H1 (cell line): ENCODE results near the gene PALM3. TPM values are rescaled to one million over a fixed set of nuclear protein-coding genes. Genes with fewer than 3 reads are reported as not detected.

Source experiments
- CTCF ChIA-PET: fragments of 300-600 bp; sonication (Branson Sonifier 250); formaldehyde crosslinking; loops from one replicate; lab custom pipeline; 2021; ENCODE audit not compliant: partially characterized antibody; lab: Charles Lee
- POLR2A ChIA-PET: fragments of 300-600 bp; sonication (Branson Sonifier 250); formaldehyde crosslinking; loops from one replicate; lab custom pipeline; 2021; ENCODE audit warnings: inconsistent platforms; ENCODE audit not compliant: partially characterized antibody; lab: Charles Lee
- DNase-seq, 2 experiments: peaks; one replicate each; pipeline versions ENCODE4 v3.0.0 to v3.0.0-alpha.2; 2010 to 2022; ENCODE audit warnings: low spot score in 2 of 2, low read depth in 1 of 2, mixed read lengths in 1 of 2
- FAIRE-seq: peaks from 2 replicates; lab custom pipeline; 2011; peaks lifted over from hg19 to GRCh38; lab: Jason Lieb, UNC
- H2AFZ ChIP-seq: 2 replicates; pipeline ENCODE4 v1.8.1; 2012; ENCODE audit warnings: low read length, inconsistent platforms
- H2AK5ac ChIP-seq: 2 replicates; pipeline ENCODE4 v1.6.1; 2013; ENCODE audit warnings: low read depth, low read length
- H2BK120ac ChIP-seq: replicated peaks from 2 replicates; pipeline ENCODE3; 2013; ENCODE audit warnings: low read depth, low read length, inconsistent platforms
- H2BK12ac ChIP-seq: 2 replicates; pipeline ENCODE4 v1.6.1; 2013; ENCODE audit warnings: low read depth, low read length
- H2BK15ac ChIP-seq: 2 replicates; pipeline ENCODE4 v1.6.1; 2013; ENCODE audit warnings: low read length
- H2BK20ac ChIP-seq: 2 replicates; pipeline ENCODE4 v1.6.1; 2013; ENCODE audit warnings: low read length
- H2BK5ac ChIP-seq: 2 replicates; pipeline ENCODE4 v1.6.1; 2013; ENCODE audit warnings: low read depth, low read length
- H3K14ac ChIP-seq: 2 replicates; pipeline ENCODE4 v1.6.1; 2013; ENCODE audit warnings: inconsistent platforms; ENCODE audit not compliant: insufficient read length
- H3K18ac ChIP-seq: 2 replicates; pipeline ENCODE4 v1.6.1; 2013; ENCODE audit warnings: low read length; ENCODE audit errors: extremely low read depth
- H3K23ac ChIP-seq: 2 replicates; pipeline ENCODE4 v1.6.1; 2013; ENCODE audit warnings: inconsistent platforms; ENCODE audit not compliant: insufficient read length
- H3K23me2 ChIP-seq: 2 replicates; pipeline ENCODE4 v1.6.1; 2013; ENCODE audit warnings: low read depth, low read length
- H3K27ac ChIP-seq: 2 replicates; pipeline ENCODE4 v1.6.1; 2011; ENCODE audit warnings: low read depth, low read length, inconsistent platforms
- H3K27me3 ChIP-seq, 4 experiments: replicated peaks in 1 of 4; 1 replicate in 1 of 4; 2 replicates in 3 of 4; pipeline versions ENCODE4 v1.6.1 to v1.8.1; 2011 to 2013; ENCODE audit warnings: low read length in 3 of 4, mild to moderate bottlenecking in 3 of 4, inconsistent platforms in 2 of 4, mixed read lengths in 2 of 4, moderate library complexity in 1 of 4; ENCODE audit not compliant: control insufficient read depth in 3 of 4, insufficient read depth in 3 of 4; ENCODE audit errors: extremely low read depth in 1 of 4
- H3K36me3 ChIP-seq, 4 experiments: 2 replicates each; pipeline versions ENCODE4 v1.6.1 to v1.8.1; 2011 to 2013; ENCODE audit warnings: mild to moderate bottlenecking in 4 of 4, low read length in 3 of 4, moderate library complexity in 2 of 4, control low read depth in 1 of 4, inconsistent platforms in 1 of 4; ENCODE audit not compliant: insufficient read depth in 4 of 4, control insufficient read depth in 2 of 4
- H3K4ac ChIP-seq: replicated peaks from 2 replicates; pipeline ENCODE3; 2013; ENCODE audit warnings: low read length, low read depth, mixed read lengths, inconsistent platforms; ENCODE audit not compliant: insufficient read length
- H3K4me1 ChIP-seq, 4 experiments: replicated peaks in 1 of 4; 1 replicate in 1 of 4; 2 replicates in 3 of 4; pipeline versions ENCODE4 v1.6.1 to v1.8.1; 2011 to 2013; ENCODE audit warnings: low read length in 3 of 4, inconsistent platforms in 2 of 4, mixed read lengths in 1 of 4; ENCODE audit not compliant: insufficient read depth in 4 of 4, control insufficient read depth in 3 of 4
- H3K4me2 ChIP-seq, 2 experiments: 2 replicates each; pipeline versions ENCODE4 v1.6.1 to v1.8.1; 2011 to 2013; ENCODE audit warnings: low read depth in 2 of 2, low read length in 2 of 2, control low read depth in 1 of 2, inconsistent platforms in 1 of 2, mild to moderate bottlenecking in 1 of 2; ENCODE audit not compliant: insufficient read depth in 1 of 2
- H3K4me3 ChIP-seq, 4 experiments: fragments of 200-600, 300-600 bp in 1 of 4; sonication (generic), shearing (Covaris generic), sonication (Bioruptor Twin) in 1 of 4; 2 replicates each; pipeline versions ENCODE4 v1.5.1 to v1.8.1; 2011 to 2016; ENCODE audit warnings: low read length in 4 of 4, low read depth in 3 of 4, control low read depth in 2 of 4, inconsistent platforms in 2 of 4, mild to moderate bottlenecking in 2 of 4, mixed read lengths in 1 of 4, moderate library complexity in 1 of 4; ENCODE audit not compliant: insufficient read depth in 2 of 4; ENCODE audit errors: extremely low read depth in 1 of 4
- H3K56ac ChIP-seq: replicated peaks from 2 replicates; pipeline ENCODE3; 2013; ENCODE audit warnings: low read depth, mild to moderate bottlenecking, mixed read lengths, low read length, inconsistent platforms; ENCODE audit not compliant: insufficient read length
- H3K79me1 ChIP-seq: 2 replicates; pipeline ENCODE4 v1.6.1; 2013; ENCODE audit warnings: low read depth, low read length, control low read depth
- H3K79me2 ChIP-seq, 2 experiments: 2 replicates each; pipeline versions ENCODE4 v1.6.1 to v1.8.1; 2012 to 2013; ENCODE audit warnings: low read length in 2 of 2, mild to moderate bottlenecking in 2 of 2, inconsistent platforms in 1 of 2; ENCODE audit not compliant: insufficient read depth in 2 of 2, control insufficient read depth in 1 of 2
- H3K9ac ChIP-seq, 4 experiments: replicated peaks in 1 of 4; 1 replicate in 1 of 4; 2 replicates in 3 of 4; pipeline versions ENCODE4 v1.6.1 to v1.8.1; 2011 to 2013; ENCODE audit warnings: low read depth in 3 of 4, low read length in 3 of 4, control low read depth in 2 of 4, mild to moderate bottlenecking in 2 of 4, moderate library complexity in 2 of 4, inconsistent platforms in 1 of 4; ENCODE audit errors: extremely low read depth in 1 of 4
- H3K9me3 ChIP-seq, 2 experiments: 2 replicates each; pipeline versions ENCODE4 v1.6.1 to v1.8.1; 2012 to 2013; ENCODE audit warnings: mild to moderate bottlenecking in 2 of 2, moderate library complexity in 2 of 2, control low read depth in 1 of 2, inconsistent platforms in 1 of 2, low read depth in 1 of 2, low read length in 1 of 2, mixed read lengths in 1 of 2; ENCODE audit not compliant: insufficient read depth in 2 of 2
- H4K20me1 ChIP-seq, 2 experiments: replicated peaks in 1 of 2; 2 replicates each; pipeline versions ENCODE3 to v1.8.1; 2011 to 2013; ENCODE audit warnings: inconsistent platforms in 2 of 2, low read length in 2 of 2, mild to moderate bottlenecking in 1 of 2; ENCODE audit not compliant: insufficient read depth in 2 of 2, control insufficient read depth in 1 of 2
- H4K5ac ChIP-seq: 2 replicates; pipeline ENCODE4 v1.6.1; 2013; ENCODE audit warnings: low read length, low read depth, mixed read lengths, inconsistent platforms; ENCODE audit not compliant: insufficient read length
- H4K8ac ChIP-seq: 2 replicates; pipeline ENCODE4 v1.8.0; 2013; ENCODE audit warnings: mild to moderate bottlenecking, moderate library complexity, low read length, inconsistent platforms; ENCODE audit not compliant: insufficient read depth; ENCODE audit errors: extremely low read depth
- H4K91ac ChIP-seq: replicated peaks from 2 replicates; pipeline ENCODE3; 2013; ENCODE audit warnings: low read length, mixed read lengths, inconsistent platforms; ENCODE audit not compliant: insufficient read length
- CREB1 ChIP-seq: IDR thresholded peaks from 2 replicates; pipeline ENCODE4 v1.6.1; 2012; ENCODE audit warnings: inconsistent platforms
- FOSL1 ChIP-seq: IDR thresholded peaks from 2 replicates; pipeline ENCODE4 v1.6.1; 2011; ENCODE audit warnings: mild to moderate bottlenecking, low read depth, low read length, moderate library complexity; ENCODE audit not compliant: insufficient read depth
- HDAC2 ChIP-seq, 2 experiments: fragments of 300-600 bp in 1 of 2; sonication (generic) in 1 of 2; IDR thresholded peaks; 2 replicates each; pipeline ENCODE4 v1.6.1; 2011 to 2012; ENCODE audit warnings: low read depth in 2 of 2, low read length in 2 of 2, mild to moderate bottlenecking in 2 of 2, moderate library complexity in 2 of 2, borderline replicate concordance in 1 of 2, inconsistent platforms in 1 of 2
- PHF8 ChIP-seq: fragments of 200-600 bp; sonication (generic); conservative IDR thresholded peaks from 2 replicates; pipeline ENCODE4 v1.7.1; 2012; ENCODE audit warnings: low read depth, mild to moderate bottlenecking, inconsistent platforms, low read length, moderate library complexity
- POLR2A ChIP-seq, 2 experiments: IDR thresholded peaks; 1 replicate in 1 of 2; 2 replicates in 1 of 2; pipeline ENCODE4 v1.6.1; 2011; ENCODE audit warnings: low read depth in 2 of 2, low read length in 2 of 2, mild to moderate bottlenecking in 2 of 2; ENCODE audit errors: control extremely low read depth in 1 of 2
- SP1 ChIP-seq: IDR thresholded peaks from 2 replicates; pipeline ENCODE4 v1.6.1; 2011; ENCODE audit warnings: low read depth, low read length
- SRF ChIP-seq: IDR thresholded peaks from 2 replicates; pipeline ENCODE4 v1.6.1; 2011; ENCODE audit warnings: mild to moderate bottlenecking, low read depth, low read length, moderate library complexity
- TAF1 ChIP-seq: IDR thresholded peaks from 2 replicates; pipeline ENCODE4 v1.6.1; 2011; ENCODE audit warnings: mild to moderate bottlenecking, low read depth, low read length
- TBP ChIP-seq: IDR thresholded peaks from 2 replicates; pipeline ENCODE4 v1.6.1; 2011; ENCODE audit warnings: low read depth, low read length, improper control_type of control experiment
- WGBS, 2 experiments: shearing (Covaris generic) in 1 of 2; methylation state at CpG; one replicate each; pipeline versions ENCODE4 v1.1.6 to v1.1.7; 2013 to 2015; ENCODE audit warnings: low lambda C conversion rate in 2 of 2, mixed read lengths in 2 of 2, inconsistent platforms in 1 of 2, low coverage in 1 of 2, missing lambda C conversion rate in 1 of 2; ENCODE audit not compliant: insufficient replicate concordance in 2 of 2, insufficient coverage in 1 of 2, insufficient read length in 1 of 2; ENCODE audit errors: extremely low coverage in 1 of 2, missing lambda C conversion rate in 1 of 2; 5-methylcytosine and 5-hydroxymethylcytosine counted together
- polyA plus RNA-seq, 7 experiments: library from polyadenylated mRNA; depleted of rRNA in 3 of 7; stranded (reverse) in 5 of 7; unstranded in 2 of 7; fragments of >200 nt in 5 of 7; fragments of 200-250 nt in 2 of 7; gene quantifications; 1 replicate in 5 of 7; 2 replicates in 1 of 7; 4 replicates in 1 of 7; pipeline versions ENCODE4 v1.2.1 to v1.2.3, GENCODE V29; 2011 to 2013; ENCODE audit warnings: missing spikeins in 2 of 7, mixed read lengths in 2 of 7
- total RNA-seq: library from RNA; stranded (reverse); fragmentation: NEBNext Ultra II Directional; extraction: Animal tissue kit (Norgen Biotek cat#: 25700); gene quantifications from 2 replicates; pipeline ENCODE4 v1.2.1, GENCODE V29; 2021
- TF ChIP-seq, protein P1 (sequence below): IDR thresholded peaks from 2 replicates; pipeline ENCODE4 v1.6.1; 2012; ENCODE audit warnings: low read length, inconsistent platforms

The PALM3 gene
- total and polyA plus RNA-seq, 2 of the 8 experiments (the other 6 are each of a cell fraction or from before 2014, with no cell fraction given), result 5.8 to 31.3 TPM

DNA sequence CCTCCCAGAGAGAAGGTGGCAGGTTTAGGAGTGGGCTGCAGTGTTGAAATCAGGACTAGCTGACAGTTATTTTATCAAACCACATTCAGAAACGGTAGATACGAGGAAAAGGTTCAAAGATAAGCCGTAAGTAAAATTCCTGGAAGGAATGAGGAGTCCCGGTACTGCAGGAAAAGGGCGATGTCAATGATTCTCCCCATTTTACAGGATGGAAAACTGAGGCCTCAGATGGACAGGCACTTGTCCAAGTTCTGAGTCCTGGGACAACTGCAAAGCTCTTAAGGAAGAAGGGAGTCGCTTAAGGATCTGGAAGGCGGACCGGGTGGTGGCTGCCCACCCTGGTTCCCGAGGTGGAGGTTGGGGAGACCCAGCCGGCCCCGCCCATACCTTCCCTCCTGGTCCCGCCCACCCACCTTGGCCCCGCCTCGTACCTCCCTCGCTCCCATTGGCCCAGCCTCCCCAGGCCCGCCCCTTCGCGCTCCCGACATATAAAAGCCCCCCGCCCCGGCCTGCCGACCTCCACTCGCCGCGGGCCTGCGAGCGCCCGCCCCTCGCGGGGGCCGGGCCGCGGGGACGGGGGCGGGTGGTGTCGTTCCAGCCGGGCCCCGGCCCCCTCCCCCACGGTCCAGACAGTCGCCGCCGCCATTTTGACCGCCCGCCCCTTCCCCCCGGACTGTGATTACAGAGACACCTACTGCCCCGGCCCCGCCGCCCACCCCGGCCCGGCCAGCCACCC is 56.4 kb downstream of the PALM3 start:
- H3K9ac ChIP-seq, result peak overlapping the region; percentile 69 to 85 (median 80)
- peaks cover 0 to 4% (median under 1%) of the 10 kb centered on the region in 4 experiments; a peak in 5 of 7 replicates for H3K4me1 ChIP-seq
- peaks cover 3% of the 10 kb centered on the region for H3K79me1 ChIP-seq
- peak overlapping the region; percentile 94; the same call in 1 of the 2 replicates for H4K8ac ChIP-seq
- H3K9me3 ChIP-seq, result no peaks in the 10 kb centered on the region
- ChIA-PET POLR2A (interaction anchor here (0.8 to 3.5 kb wide), 18 partner anchors 9 to 159 kb away, joined by 3 to 16 read pairs (median 6); partner anchors contain the start of genes DCAF15, IL27RA and RLN3), CTCF (interaction anchor here (0.6 to 1.8 kb wide), 7 partner anchors 12 to 125 kb away, joined by 3 to 6 read pairs (median 4); partner anchors contain the start of gene IL27RA)
- FAIRE-seq, result no peak
- H2AFZ ChIP-seq, result no peak overlapping the region
- 62% methylated on average over 8 of the region's 50 CpGs; no CpG with 5 or more reads in 1 of the 2 experiments for WGBS, 2 experiments
- no peak overlapping the region for H2BK120ac ChIP-seq
- peak overlapping the region; percentile 41 to 56 for H3K4me2 ChIP-seq
- no peak overlapping the region for H3K56ac ChIP-seq
- no peaks in the 10 kb centered on the region for H3K27me3 ChIP-seq
- peak overlapping the region; percentile 61 for H3K27ac ChIP-seq
- H3K4me3 ChIP-seq, result peak overlapping the region; percentile 62 to 81 (median 69); a peak in 6 of 8 replicates
- H3K18ac ChIP-seq, result peak overlapping the region; percentile 7; the same call in 1 of the 2 replicates
- peaks cover 5% of the 10 kb centered on the region; the same call in 1 of the 2 replicates for H3K23me2 ChIP-seq
- H2AK5ac ChIP-seq, result no peak overlapping the region
- no peak overlapping the region; the same call in 1 of the 2 replicates for H2BK5ac ChIP-seq
- H2BK15ac ChIP-seq, result peak overlapping the region; percentile 55; the same call in 1 of the 2 replicates
- no peaks in the 10 kb centered on the region; a peak in 1 of 8 replicates for H3K36me3 ChIP-seq
- no peak overlapping the region for H3K23ac ChIP-seq
- peak; percentile 51 to 94 for DNase-seq
- 0 out of 2 replicates have a peak overlapping the region, but pooled peaks have one; percentile 74 for H2BK20ac ChIP-seq
- H4K20me1 ChIP-seq, result no peaks in the 10 kb centered on the region
- no peak overlapping the region for H4K5ac ChIP-seq
- H2BK12ac ChIP-seq, result no peak overlapping the region
- H3K14ac ChIP-seq, result no peak overlapping the region
- H3K79me2 ChIP-seq, result peaks cover 0 to 9% of the 10 kb centered on the region in 2 experiments; a peak in 2 of 4 replicates
- H4K91ac ChIP-seq, result no peak overlapping the region
- no peak overlapping the region for H3K4ac ChIP-seq
- TF ChIP-seq PHF8 (peak; percentile 59; the same call in 1 of the 2 replicates), TBP (peak; percentile 85), SRF (no peak), FOSL1 (no peak), POLR2A (IDR thresholded peaks at IDR 0.05; ENCODE audit: control extremely low read depth in 1 of 2, low read depth in 2 of 2, low read length in 2 of 2) (peak; percentile 69 to 71), HDAC2 (IDR thresholded peaks at IDR 0.05; ENCODE audit: borderline replicate concordance in 1 of 2, low read depth in 2 of 2, low read length in 2 of 2) (peak in 1 of 2 experiments; percentile 98; a peak in 2 of 4 replicates), TAF1 (peak; percentile 76), SP1 (peak; percentile 68; the same call in 1 of the 2 replicates), CREB1 (no peak; the same call in 1 of the 2 replicates)
- TF ChIP-seq, protein P1, sequence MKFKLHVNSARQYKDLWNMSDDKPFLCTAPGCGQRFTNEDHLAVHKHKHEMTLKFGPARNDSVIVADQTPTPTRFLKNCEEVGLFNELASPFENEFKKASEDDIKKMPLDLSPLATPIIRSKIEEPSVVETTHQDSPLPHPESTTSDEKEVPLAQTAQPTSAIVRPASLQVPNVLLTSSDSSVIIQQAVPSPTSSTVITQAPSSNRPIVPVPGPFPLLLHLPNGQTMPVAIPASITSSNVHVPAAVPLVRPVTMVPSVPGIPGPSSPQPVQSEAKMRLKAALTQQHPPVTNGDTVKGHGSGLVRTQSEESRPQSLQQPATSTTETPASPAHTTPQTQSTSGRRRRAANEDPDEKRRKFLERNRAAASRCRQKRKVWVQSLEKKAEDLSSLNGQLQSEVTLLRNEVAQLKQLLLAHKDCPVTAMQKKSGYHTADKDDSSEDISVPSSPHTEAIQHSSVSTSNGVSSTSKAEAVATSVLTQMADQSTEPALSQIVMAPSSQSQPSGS, result no peak
